ENCODE data around the gene LRRC32. TPM values are rescaled to one million over a fixed set of nuclear protein-coding genes. Genes with fewer than 3 reads are reported as not detected.

Gene LRRC32
- total and polyA plus RNA-seq, 2 of the 4 experiments (the other 2 are of a cell fraction): 5.2 to 13.7 TPM

- Histone ChIP-seq H2BK20ac (ENCODE audit: low read depth, low read length) (peak overlapping the region; percentile 50), H3K23ac (ENCODE audit: low read depth, low read length) (peak overlapping the region; percentile 80; the same call in 1 of the 2 replicates), H3K36me3 (ENCODE audit: control insufficient read depth, insufficient read depth, low read length) (no peaks in the 10 kb centered on the region), H3K4ac (ENCODE audit: low read depth, low read length) (peak overlapping the region; percentile 39), H3K18ac (ENCODE audit: low read depth, low read length) (peak overlapping the region; percentile 46; the same call in 1 of the 2 replicates), H3K9me1 (ENCODE audit: insufficient read depth, low read length) (no peaks in the 10 kb centered on the region), H2BK15ac (ENCODE audit: low read depth, low read length) (peak overlapping the region; percentile 61; the same call in 1 of the 3 replicates), H3K27ac (ENCODE audit: insufficient read depth, low read length) (peak overlapping the region; percentile 8), H2AK5ac (ENCODE audit: low read depth, low read length) (peak overlapping the region; percentile 52; the same call in 1 of the 2 replicates), H3K4me2 (ENCODE audit: low read depth, low read length) (peak overlapping the region; percentile 70), H3K79me1 (ENCODE audit: low read depth in 1 of 2, low read length in 2 of 2) (no peaks in the 10 kb centered on the region), H2BK120ac (ENCODE audit: low read depth, low read length) (peak overlapping the region; percentile 56), H2AK9ac (replicated peaks; ENCODE audit: low read depth, low read length, poor library complexity) (peak overlapping the region; percentile 65), H4K8ac (ENCODE audit: low read depth in 2 of 2, low read length in 2 of 2) (peak overlapping the region; percentile 15 to 79; a peak in 3 of 4 replicates), H3K27me3 (ENCODE audit: control insufficient read depth, insufficient read depth, low read length) (0 out of 2 replicates have a peak, but pooled peaks cover 3% of the 10 kb centered on the region), H4K5ac (ENCODE audit: low read depth, low read length) (peak overlapping the region; percentile 32; the same call in 1 of the 2 replicates), H4K91ac (ENCODE audit: insufficient read depth, low read depth, low read length) (peak overlapping the region; percentile 84), H3K4me1 (ENCODE audit: control insufficient read depth, insufficient read depth, low read length) (peaks cover 11% of the 10 kb centered on the region), H4K20me1 (ENCODE audit: insufficient read depth, low read length) (no peaks in the 10 kb centered on the region), H2AFZ (replicated peaks; ENCODE audit: low read length, poor library complexity) (peak overlapping the region; percentile 90), H3K4me3 (ENCODE audit: insufficient read depth, low read depth, low read length) (peak overlapping the region; percentile 25), H3K14ac (replicated peaks; ENCODE audit: low read depth, low read length) (peak overlapping the region; percentile 53; the same call in 1 of the 2 replicates), H3K9ac (ENCODE audit: low read depth, low read length) (peak overlapping the region; percentile 6; the same call in 1 of the 2 replicates), H3K56ac (ENCODE audit: extremely low read depth, insufficient read depth, low read length) (no peak overlapping the region; the same call in 1 of the 2 replicates), H2BK5ac (ENCODE audit: low read depth, low read length, poor library complexity, severe bottlenecking) (no peak overlapping the region), H3K9me3 (ENCODE audit: control insufficient read depth, insufficient read depth, low read length) (no peaks in the 10 kb centered on the region)
- ChIA-PET POLR2A (ENCODE audit: unreplicated experiment) (no interaction called here), CTCF (no interaction called here)
- no TSS peak for BruUV-seq (replicated peaks)
- dilution Hi-C loops (cut with HindIII; ENCODE audit: low sequenced_read_pairs, unreplicated experiment) (no loop called here), intact Hi-C loops (cut with micrococcal nuclease) (loop anchor here (10.0 kb wide), 1 partner anchor 285 kb away; the partner anchor contains the start of genes GVQW3 and THAP12), in situ Hi-C loops (cut with MboI; ENCODE audit: low sequenced_read_pairs) (no loop called here)
- ATAC-seq (ENCODE audit: low read depth) (peak; percentile 75), DNase-seq (peak; percentile 88)
- WGBS, 2 experiments (ENCODE audit: extremely low coverage in 2 of 2, insufficient read length in 1 of 2): 31% methylated on average over 9 of the region's 24 CpGs; no CpG with 5 or more reads in 1 of the 2 experiments
- TF ChIP-seq MAFK (IDR thresholded peaks at IDR 0.05; ENCODE audit: low read depth, low read length) (no peak), CHD1 (IDR thresholded peaks at IDR 0.05; ENCODE audit: low read depth, low read length) (no peak), USF2 (IDR thresholded peaks at IDR 0.05; ENCODE audit: low read depth, low read length) (peak; percentile 43), MXI1 (IDR thresholded peaks at IDR 0.05; ENCODE audit: borderline replicate concordance, low read depth, low read length) (peak; percentile 85; the same call in 1 of the 2 replicates), POLR2A (IDR thresholded peaks at IDR 0.05; ENCODE audit: low read depth, low read length) (0 out of 2 replicates have a peak, but pooled peaks have one; percentile 18), CEBPB (IDR thresholded peaks at IDR 0.05; ENCODE audit: low read depth, low read length) (no peak), BHLHE40 (IDR thresholded peaks at IDR 0.05; ENCODE audit: low read depth, low read length) (peak; percentile 27; the same call in 1 of the 2 replicates), MAZ (IDR thresholded peaks at IDR 0.05; ENCODE audit: borderline replicate concordance, low read depth, low read length) (peak; percentile 22; the same call in 1 of the 2 replicates), RCOR1 (IDR thresholded peaks at IDR 0.05; ENCODE audit: insufficient replicate concordance, low read length) (no peak), FOS (IDR thresholded peaks at IDR 0.05; ENCODE audit: low read depth, low read length) (no peak), SMC3 (IDR thresholded peaks at IDR 0.05; ENCODE audit: low read depth, low read length) (no peak), RAD21 (IDR thresholded peaks at IDR 0.05; ENCODE audit: low read length) (no peak), NFE2L2 (IDR thresholded peaks at IDR 0.05; ENCODE audit: low read depth, low read length) (no peak)
- TF ChIP-seq, protein P1, sequence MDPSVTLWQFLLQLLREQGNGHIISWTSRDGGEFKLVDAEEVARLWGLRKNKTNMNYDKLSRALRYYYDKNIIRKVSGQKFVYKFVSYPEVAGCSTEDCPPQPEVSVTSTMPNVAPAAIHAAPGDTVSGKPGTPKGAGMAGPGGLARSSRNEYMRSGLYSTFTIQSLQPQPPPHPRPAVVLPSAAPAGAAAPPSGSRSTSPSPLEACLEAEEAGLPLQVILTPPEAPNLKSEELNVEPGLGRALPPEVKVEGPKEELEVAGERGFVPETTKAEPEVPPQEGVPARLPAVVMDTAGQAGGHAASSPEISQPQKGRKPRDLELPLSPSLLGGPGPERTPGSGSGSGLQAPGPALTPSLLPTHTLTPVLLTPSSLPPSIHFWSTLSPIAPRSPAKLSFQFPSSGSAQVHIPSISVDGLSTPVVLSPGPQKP (IDR thresholded peaks at IDR 0.05; ENCODE audit: borderline replicate concordance, low read depth, low read length): no peak
Observed at GRCh38 chr11:76669901-76670484, 554 bp downstream of the LRRC32 start.

Data from IMR-90 (cell line).